Memory B cell (primary cell): ENCODE results near the gene CDS2.
"Not testable (repeated sequence)": the region's sequence is repeated elsewhere in the genome, so short reads cannot be mapped to it uniquely, and the experiment has no call there.

Source experiments
- ATAC-seq: fragments of 150-1000 bp; cut with Tn5 transposase; 2 replicates; pipeline ENCODE4 v1.10.0; 2021; ENCODE audit warnings: low read depth, mild to moderate bottlenecking, moderate library complexity
- DNase-seq, 2 donors: peaks; one replicate each; pipeline ENCODE4 v3.0.0; 2022; ENCODE audit warnings: low spot score in 2 of 2
- H3K27ac Mint-ChIP-seq: one replicate; pipeline ENCODE4 v1.8.0; 2022; ENCODE audit warnings: mild to moderate bottlenecking, moderate library complexity, mixed read lengths
- H3K27me3 Mint-ChIP-seq: one replicate; pipeline ENCODE4 v1.8.0; 2022; ENCODE audit warnings: mixed read lengths
- H3K36me3 Mint-ChIP-seq: one replicate; pipeline ENCODE4 v1.8.0; 2022; ENCODE audit warnings: mild to moderate bottlenecking, mixed read lengths
- H3K4me1 Mint-ChIP-seq: one replicate; pipeline ENCODE4 v1.8.0; 2022; ENCODE audit warnings: mixed read lengths
- H3K4me3 Mint-ChIP-seq: one replicate; pipeline ENCODE4 v1.8.0; 2022; ENCODE audit warnings: mild to moderate bottlenecking, moderate library complexity, mixed read lengths
- H3K9me3 Mint-ChIP-seq: one replicate; pipeline ENCODE4 v1.8.0; 2022; ENCODE audit warnings: mixed read lengths

Gene CDS2

DNA sequence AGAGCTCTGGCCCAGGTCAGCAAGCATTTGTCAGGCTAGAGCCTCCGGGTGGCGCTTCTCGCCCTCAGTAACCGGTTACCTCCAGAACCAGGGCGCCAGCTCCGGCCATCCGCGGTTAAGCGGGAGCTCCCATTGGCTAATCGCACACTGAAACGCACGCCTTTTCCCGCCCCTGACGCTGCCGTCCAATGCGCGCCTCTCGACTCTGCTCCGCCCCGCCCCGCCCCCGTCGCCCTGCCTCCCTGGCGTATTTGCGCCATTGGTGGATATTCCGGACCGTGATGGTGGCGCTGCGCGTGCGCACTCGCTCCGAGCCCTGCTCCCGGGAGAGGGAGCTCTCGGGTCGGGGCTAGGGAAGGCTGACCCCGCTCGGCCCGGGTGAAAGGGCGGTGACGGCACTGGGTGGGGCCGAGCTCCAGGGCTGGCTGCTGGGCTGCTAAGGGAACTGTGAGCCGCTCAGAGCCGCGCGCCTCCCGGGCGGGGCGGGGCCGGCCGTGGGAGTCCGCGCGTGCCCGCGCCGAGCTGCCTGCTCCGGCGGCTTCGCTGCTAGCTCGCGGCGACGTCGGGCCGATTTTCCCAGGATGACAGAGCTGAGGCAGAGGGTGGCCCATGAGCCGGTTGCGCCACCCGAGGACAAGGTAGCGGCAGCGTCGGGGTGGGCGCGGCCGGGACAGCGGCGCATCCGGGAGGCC lies at the start of gene CDS2:
Gene CDS2, plus strand, starts transcription at position 497 of the 692 bp plus-strand sequence. Its CDS starts 85 bp downstream, at position 582.
- Mint-ChIP-seq H3K9me3 (no peaks in the 10 kb centered on the region), H3K36me3 (no peaks in the 10 kb centered on the region), H3K4me1 (peaks cover 24% of the 10 kb centered on the region), H3K4me3 (peak within 1 kb of the TSS; percentile 88), H3K27ac (peak within 1 kb of the TSS; percentile 92), H3K27me3 (no peaks in the 10 kb centered on the region)
- DNase-seq, result peak; percentile 99
- peak; percentile 80 for ATAC-seq

DNA sequence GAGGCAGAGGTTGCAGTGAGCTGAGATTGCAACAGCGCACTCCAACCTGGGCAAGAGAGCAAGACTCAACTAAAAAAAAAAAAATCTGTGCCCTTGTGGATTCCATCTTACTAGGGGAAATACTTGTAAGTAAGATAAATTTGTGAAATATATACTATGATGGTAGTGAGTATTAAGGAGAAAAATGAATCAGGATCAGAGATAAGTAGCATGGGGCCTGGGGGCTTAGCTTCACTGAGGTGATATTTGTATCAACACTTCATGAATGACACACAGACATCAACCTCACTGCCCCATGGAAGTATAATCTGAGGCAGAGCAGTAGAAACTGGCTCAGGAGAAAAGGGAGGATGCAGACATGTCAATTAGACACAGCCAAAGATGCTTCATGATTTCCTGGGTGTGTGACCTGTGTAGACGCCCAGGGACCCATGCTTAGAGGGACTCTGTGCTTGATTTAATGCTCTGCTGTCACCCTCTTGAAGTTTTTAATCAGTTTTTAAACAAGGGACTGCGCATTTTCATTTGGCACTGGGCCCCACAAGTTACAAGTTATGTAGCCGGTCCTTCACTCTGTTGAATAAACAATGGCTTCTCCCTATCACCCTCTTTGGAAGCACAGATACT lies 48.9 kb upstream of the CDS2 start:
- H3K36me3 Mint-ChIP-seq, result no peaks in the 10 kb centered on the region
- ATAC-seq (no peak), DNase-seq (no peak)
- H3K4me1 Mint-ChIP-seq, result peaks cover 36% of the 10 kb centered on the region
- H3K27me3 Mint-ChIP-seq, result no peaks in the 10 kb centered on the region
- peak overlapping the region; percentile 99 for H3K27ac Mint-ChIP-seq
- peak overlapping the region; percentile 85 for H3K4me3 Mint-ChIP-seq
- no peaks in the 10 kb centered on the region for H3K9me3 Mint-ChIP-seq

DNA sequence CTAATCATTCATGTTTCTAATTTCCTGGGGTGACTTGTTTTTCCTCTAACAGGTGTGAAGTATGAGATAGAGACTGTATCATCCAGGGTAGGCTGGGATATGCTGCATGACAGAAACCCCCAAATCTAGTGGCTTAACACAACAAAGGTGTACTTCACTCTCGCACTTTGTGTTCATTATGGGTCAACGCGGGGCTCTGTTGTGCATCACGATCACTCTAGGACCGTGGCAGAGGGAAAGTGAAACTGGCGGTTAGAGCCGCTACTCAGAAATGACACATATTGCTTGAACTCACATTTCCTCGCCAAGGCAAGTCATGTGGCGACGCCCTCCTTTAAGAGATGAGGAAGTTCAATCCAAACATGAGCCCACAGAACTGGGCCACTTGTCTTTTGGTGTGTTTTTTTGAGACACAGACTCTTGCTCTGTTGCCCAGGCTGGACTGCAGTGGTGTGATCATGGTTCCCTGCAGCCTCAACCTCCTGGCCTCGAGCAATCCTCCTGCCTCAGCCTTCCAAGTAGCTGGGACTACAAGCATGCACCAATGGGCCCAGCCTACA lies 48.3 kb upstream of the CDS2 start:
- Mint-ChIP-seq H3K9me3 (no peaks in the 10 kb centered on the region), H3K4me3 (peak overlapping the region; percentile 85), H3K27ac (peak overlapping the region; percentile 99), H3K4me1 (peaks cover 36% of the 10 kb centered on the region), H3K36me3 (no peaks in the 10 kb centered on the region), H3K27me3 (no peaks in the 10 kb centered on the region)
- ATAC-seq, result peak; percentile 93
- DNase-seq, result peak; percentile 59 to 76

DNA sequence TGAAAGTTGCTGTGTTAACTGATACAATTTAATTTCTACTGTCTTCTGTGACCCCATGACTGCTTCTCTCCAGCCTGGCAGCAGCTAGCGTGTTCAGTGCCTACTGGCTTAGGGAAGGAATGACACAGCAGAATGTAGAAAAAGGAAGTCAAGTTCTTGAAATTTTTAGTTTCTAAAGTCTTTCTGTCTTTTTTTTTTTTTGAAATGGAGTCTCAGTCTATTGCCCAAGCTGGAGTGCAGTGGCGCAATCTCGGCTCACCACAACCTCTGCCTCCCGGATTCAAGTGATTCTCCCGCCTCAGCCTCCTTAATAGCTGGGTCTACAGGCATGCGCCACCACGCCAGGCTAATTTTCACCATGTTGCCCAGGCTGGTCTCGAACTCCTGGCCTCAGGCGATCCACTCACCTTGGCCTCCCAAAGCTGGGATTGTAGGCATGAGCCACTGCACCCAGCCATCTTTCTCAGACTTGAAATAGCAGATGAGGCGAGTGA lies 46.4 kb upstream of the CDS2 start:
- Mint-ChIP-seq H3K4me1 (peaks cover 32% of the 10 kb centered on the region), H3K27me3 (no peaks in the 10 kb centered on the region), H3K9me3 (no peaks in the 10 kb centered on the region), H3K36me3 (no peaks in the 10 kb centered on the region), H3K27ac (peak overlapping the region; percentile 85), H3K4me3 (peak overlapping the region; percentile 68)
- peak; percentile 59 for ATAC-seq
- DNase-seq, result peak; percentile 16 to 42

DNA sequence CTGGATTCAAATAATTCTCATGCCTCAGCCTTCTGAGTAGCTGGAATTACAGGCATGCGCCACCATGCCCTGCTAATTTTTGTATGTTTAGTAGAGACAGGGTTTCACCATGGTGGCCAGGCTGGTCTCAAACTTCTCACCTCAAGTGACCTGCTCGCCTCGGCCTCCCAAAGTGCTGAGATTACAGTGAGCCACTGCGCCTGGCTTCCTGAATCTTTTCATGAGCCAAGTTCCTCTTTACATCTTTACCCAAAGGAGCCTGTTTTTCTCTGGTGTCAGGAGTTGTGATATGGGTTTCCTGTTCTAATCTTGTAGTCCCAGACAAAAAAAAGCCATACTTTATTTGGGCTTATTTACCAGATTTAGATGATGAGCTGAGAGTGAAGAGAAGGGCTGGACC lies 41.4 kb upstream of the CDS2 start:
- Mint-ChIP-seq H3K9me3 (no peaks in the 10 kb centered on the region), H3K27ac (no peak overlapping the region), H3K36me3 (no peaks in the 10 kb centered on the region), H3K27me3 (no peaks in the 10 kb centered on the region), H3K4me1 (peaks cover 24% of the 10 kb centered on the region), H3K4me3 (no peak overlapping the region)
- DNase-seq (no peak), ATAC-seq (no peak)

DNA sequence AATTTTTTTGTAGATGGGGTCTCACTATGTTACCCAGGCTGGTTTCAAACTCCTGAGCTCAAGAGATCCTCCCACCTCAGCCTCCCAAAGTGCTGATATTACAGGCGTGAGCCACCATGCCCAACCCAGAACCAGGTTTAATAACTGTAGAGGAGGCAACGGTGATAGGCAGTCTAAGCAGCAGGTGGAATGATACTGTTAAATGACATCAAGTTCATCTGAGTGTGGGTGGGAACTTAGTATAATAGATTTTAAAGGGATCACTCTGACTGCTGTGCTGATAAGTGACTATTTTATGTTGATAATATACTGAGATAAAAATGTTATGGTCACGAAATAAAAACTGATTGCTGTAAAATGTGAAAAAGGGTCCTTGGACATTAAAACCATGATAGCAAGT lies 38.1 kb upstream of the CDS2 start:
- H3K9me3 Mint-ChIP-seq, result no peaks in the 10 kb centered on the region
- no peak overlapping the region for H3K4me3 Mint-ChIP-seq
- H3K27me3 Mint-ChIP-seq, result no peaks in the 10 kb centered on the region
- H3K36me3 Mint-ChIP-seq, result no peaks in the 10 kb centered on the region
- DNase-seq (no peak), ATAC-seq (no peak)
- H3K27ac Mint-ChIP-seq, result no peak overlapping the region
- H3K4me1 Mint-ChIP-seq, result peaks cover 23% of the 10 kb centered on the region

DNA sequence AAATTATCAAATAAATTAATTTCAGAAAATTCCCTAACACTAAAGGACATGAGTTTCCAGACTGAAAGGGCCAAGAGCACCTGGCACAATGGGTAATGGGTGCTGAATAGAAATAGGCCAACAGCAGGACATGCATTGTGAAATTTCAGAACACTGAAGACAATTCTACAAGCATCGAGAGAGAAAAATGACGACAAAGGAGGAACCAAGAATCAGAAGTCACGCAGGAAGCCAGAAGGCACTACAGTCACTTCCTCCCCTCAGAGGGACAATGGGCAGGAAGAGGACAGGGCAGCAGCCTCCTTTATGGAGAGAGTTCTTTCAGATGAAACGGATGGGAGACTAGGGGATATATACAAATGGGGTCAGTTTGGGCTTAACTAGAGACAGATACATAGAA lies 36.6 kb upstream of the CDS2 start:
- Mint-ChIP-seq H3K9me3 (no peaks in the 10 kb centered on the region), H3K27me3 (no peaks in the 10 kb centered on the region), H3K4me1 (peaks cover 23% of the 10 kb centered on the region), H3K27ac (peak overlapping the region; percentile 2), H3K36me3 (no peaks in the 10 kb centered on the region), H3K4me3 (peak overlapping the region; percentile 71)
- DNase-seq, result no peak
- ATAC-seq, result peak; percentile 81

DNA sequence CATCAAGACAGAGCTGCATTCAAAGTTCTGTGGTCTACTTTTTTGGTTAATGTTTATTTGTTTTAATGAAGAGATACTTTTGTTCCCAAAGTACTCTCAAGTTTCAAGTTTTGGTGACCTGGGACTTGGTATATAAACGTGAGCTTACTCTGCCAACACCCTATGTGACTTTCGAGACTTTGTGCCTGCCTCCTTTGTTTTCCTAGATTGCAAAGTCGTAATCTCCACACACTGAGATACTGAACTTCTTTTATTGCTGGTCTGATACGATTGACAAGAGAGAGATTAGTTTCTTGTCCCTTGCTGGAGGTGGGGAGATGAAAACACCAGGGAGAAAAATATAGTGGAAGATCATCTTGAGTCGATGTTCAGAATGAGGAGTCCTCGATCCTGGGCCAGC lies 34.9 kb upstream of the CDS2 start:
- no peaks in the 10 kb centered on the region for H3K27me3 Mint-ChIP-seq
- DNase-seq (no peak), ATAC-seq (no peak)
- H3K9me3 Mint-ChIP-seq, result no peaks in the 10 kb centered on the region
- H3K27ac Mint-ChIP-seq, result no peak overlapping the region
- peaks cover 20% of the 10 kb centered on the region for H3K4me1 Mint-ChIP-seq
- H3K36me3 Mint-ChIP-seq, result peaks cover 3% of the 10 kb centered on the region
- H3K4me3 Mint-ChIP-seq, result no peak overlapping the region

DNA sequence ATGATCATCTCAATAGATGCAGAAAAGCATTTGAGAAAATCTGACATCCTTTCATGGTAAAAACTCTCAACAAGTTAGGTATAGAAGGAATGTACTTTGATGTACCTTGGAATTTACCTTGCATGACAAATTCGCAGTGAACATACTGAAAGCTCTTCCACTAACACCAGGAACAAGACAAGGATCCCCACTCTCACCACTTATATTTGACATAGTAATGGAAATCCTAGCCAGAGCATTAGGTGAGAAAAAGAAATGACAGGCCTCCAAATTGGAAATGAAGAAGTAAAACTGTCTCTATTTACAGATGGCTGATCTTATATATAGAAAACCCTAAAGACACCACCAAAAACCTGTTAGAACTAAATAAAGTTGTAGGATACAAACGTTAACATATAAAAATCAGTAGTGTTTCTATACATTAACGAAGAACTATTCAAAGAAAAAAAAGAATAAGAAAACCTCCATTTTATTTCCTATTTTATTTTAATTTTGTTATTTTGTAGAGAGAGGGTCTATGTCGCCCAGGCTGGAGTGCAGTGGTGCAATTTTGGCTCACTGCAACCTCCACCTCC lies 34.0 kb upstream of the CDS2 start:
- Mint-ChIP-seq H3K4me1 (peaks cover 20% of the 10 kb centered on the region), H3K27me3 (no peaks in the 10 kb centered on the region), H3K9me3 (no peaks in the 10 kb centered on the region), H3K27ac (peak overlapping the region; percentile 47), H3K4me3 (no peak overlapping the region), H3K36me3 (peaks cover 5% of the 10 kb centered on the region)
- peak; percentile 50 for ATAC-seq
- DNase-seq, result no peak

DNA sequence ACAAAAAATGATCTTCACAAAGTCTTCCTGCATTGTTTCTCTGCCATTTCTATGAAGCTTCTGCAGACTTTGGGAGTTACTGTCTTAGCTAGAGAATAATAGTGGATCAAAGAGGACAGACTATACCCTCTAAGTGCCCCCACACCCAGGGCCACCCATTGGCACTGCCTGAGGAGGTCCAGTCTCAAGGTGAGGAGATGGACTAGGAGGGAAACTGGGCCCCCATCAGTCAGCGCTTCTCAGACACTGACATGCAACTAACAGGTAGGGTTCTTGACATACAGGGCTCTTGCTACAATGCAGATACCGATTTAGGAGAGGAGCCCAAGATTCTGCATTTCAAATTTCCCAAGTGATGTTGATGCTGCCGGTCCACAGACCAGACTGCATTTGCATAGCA lies 31.4 kb upstream of the CDS2 start:
- H3K4me1 Mint-ChIP-seq, result peaks cover 11% of the 10 kb centered on the region
- no peaks in the 10 kb centered on the region for H3K27me3 Mint-ChIP-seq
- no peaks in the 10 kb centered on the region for H3K9me3 Mint-ChIP-seq
- peaks cover 10% of the 10 kb centered on the region for H3K36me3 Mint-ChIP-seq
- no peak overlapping the region for H3K27ac Mint-ChIP-seq
- ATAC-seq (no peak), DNase-seq (no peak)
- H3K4me3 Mint-ChIP-seq, result no peak overlapping the region

DNA sequence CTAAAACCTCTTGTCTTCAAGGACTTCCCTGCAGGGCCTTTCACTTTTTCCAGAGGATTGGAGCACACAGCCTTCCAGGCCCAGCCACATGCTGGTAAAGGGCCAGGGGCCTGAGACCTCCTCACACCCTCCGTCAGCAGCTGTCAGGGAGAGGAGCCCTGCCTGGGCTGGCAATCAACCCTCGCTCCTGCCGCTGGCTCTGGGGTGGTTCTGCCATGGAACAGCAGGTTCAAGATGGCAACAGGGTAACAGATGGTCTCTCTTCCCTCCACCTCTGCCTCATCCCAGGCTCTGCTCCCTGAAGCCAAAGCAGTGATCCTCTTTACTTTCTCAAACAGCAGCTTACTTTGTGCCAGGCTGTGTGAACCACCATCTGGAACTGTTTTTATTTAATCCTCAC lies 30.9 kb upstream of the CDS2 start:
- ATAC-seq (no peak), DNase-seq (no peak)
- H3K9me3 Mint-ChIP-seq, result no peaks in the 10 kb centered on the region
- peaks cover 13% of the 10 kb centered on the region for H3K4me1 Mint-ChIP-seq
- H3K27me3 Mint-ChIP-seq, result no peaks in the 10 kb centered on the region
- no peak overlapping the region for H3K4me3 Mint-ChIP-seq
- peaks cover 12% of the 10 kb centered on the region for H3K36me3 Mint-ChIP-seq
- peak overlapping the region; percentile 51 for H3K27ac Mint-ChIP-seq

DNA sequence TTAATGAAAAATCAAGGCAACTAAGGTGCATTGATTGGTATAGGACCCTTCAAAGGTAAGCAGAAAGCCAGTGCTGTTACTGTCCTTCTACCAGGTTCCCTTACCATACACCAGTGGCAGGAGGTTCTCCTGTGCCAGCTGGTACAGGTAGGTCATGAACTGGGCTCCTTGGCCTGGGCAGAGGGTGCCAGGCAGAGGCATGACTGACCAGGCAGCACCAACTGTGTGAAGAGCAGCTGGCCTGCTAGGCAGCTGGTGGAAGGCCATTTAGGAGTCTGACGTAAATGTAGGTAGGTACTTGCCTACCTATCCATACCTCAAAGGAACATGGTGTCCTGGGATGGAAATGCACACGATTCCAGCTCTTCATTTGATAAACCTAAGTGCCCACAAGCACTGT lies 30.3 kb upstream of the CDS2 start:
- ATAC-seq (no peak), DNase-seq (no peak)
- H3K27me3 Mint-ChIP-seq, result no peaks in the 10 kb centered on the region
- peak overlapping the region; percentile 51 for H3K27ac Mint-ChIP-seq
- H3K4me1 Mint-ChIP-seq, result peaks cover 15% of the 10 kb centered on the region
- no peak overlapping the region for H3K4me3 Mint-ChIP-seq
- H3K9me3 Mint-ChIP-seq, result no peaks in the 10 kb centered on the region
- H3K36me3 Mint-ChIP-seq, result peaks cover 14% of the 10 kb centered on the region

DNA sequence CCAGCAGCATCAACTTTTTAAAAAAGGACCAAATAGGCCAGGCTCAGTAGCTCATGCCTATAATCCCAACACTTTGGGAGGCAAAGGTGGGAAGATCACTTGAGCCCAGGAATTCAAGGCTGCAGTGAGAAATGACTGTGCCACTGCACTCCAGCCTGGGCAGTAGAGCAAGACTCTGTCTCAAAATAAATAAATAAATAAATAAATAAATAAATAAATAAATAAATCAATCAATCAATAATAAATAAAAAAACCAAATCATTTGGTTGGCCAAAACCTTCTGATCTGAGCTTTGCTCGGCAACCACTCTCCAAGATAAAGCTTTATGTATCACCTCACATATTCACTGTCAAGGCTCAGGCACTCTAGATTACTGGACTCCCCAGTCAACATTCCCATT lies 27.8 kb upstream of the CDS2 start:
- not testable (repeated sequence) for ATAC-seq, H3K27ac Mint-ChIP-seq, H3K27me3 Mint-ChIP-seq, H3K4me3 Mint-ChIP-seq, H3K4me1 Mint-ChIP-seq, H3K9me3 Mint-ChIP-seq, DNase-seq
- H3K36me3 Mint-ChIP-seq, result peaks cover 23% of the 10 kb centered on the region

DNA sequence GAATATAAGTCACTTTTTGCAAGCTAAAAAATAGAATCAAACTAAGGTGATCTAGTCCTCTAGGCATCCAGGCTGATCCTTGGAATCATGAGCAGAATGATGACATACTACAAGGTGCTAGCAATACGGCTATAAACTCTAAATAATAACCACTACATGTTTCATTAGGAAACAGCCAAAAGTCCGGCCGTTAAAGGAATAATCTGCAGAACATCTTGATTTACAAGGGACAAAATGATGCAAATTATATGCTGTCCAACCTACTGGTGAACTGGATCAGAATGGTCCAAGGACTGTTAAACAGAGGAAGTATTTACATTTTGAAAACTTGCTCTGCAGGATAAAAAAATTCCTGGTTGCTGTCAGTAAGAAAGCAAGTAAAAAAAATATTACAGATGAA lies 26.9 kb upstream of the CDS2 start:
- H3K36me3 Mint-ChIP-seq, result peaks cover 30% of the 10 kb centered on the region
- not testable (repeated sequence) for H3K4me1 Mint-ChIP-seq, H3K4me3 Mint-ChIP-seq, H3K27me3 Mint-ChIP-seq, H3K9me3 Mint-ChIP-seq, DNase-seq, ATAC-seq, H3K27ac Mint-ChIP-seq
